ENCODE data around the gene LY6G5B. TPM values are rescaled to one million over a fixed set of nuclear protein-coding genes. Genes with fewer than 3 reads are reported as not detected.

The LY6G5B gene
- total and polyA plus RNA-seq, 7 donors: 1.7 to 8.4 (median 2.9) TPM

DNA sequence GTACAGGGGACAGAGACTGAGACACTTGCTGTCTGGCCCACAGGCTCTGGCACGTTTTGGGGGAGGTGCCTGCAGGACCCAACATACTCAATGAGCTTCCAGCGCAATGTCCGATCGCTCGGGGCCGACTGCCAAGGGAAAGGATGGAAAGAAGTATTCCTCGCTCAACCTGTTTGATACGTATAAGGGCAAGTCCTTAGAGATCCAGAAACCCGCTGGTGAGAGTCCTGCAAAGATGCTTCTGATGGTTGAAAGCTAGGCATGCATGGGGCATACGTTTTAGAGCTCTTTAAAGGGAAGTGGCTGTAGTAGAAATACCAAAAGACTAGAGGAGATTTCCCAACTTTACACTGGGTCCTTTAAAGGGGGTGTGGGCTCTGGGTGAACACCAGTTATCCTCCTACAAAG lies 47.1 kb upstream of the LY6G5B start:
- H3K27ac ChIP-seq: no peak overlapping the region
- no peak for ATAC-seq

DNA sequence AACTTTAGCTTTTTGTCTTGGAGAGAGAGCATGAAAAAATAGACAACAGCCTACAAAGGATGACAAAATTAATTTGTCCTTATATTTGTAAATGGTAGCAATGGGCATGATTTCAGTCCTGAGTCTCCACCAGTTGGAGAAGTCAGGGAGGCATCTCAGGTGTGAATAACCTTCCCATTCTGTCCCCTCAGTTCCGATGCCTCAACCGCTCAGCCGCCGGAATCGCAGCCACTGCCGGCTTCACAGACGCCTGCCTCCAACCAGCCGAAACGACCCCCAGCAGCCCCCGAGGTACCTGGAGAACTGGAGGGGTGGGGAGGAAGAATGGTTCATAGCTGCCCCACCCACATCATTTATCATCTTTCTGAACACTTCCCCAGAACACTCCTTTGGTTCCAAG lies 45.7 kb upstream of the LY6G5B start:
- Histone ChIP-seq H3K27me3 (ENCODE audit: insufficient read depth in 3 of 3, low read length in 2 of 3) (no peaks in the 10 kb centered on the region), H3K4me1 (peaks cover 16% of the 10 kb centered on the region), H3K27ac (no peak overlapping the region), H3K4me3 (no peak overlapping the region), H3K9me3 (no peaks in the 10 kb centered on the region), H3K36me3 (ENCODE audit: insufficient read depth in 1 of 2, low read depth in 1 of 2) (peaks cover 20 to 72% of the 10 kb centered on the region in 2 donors)
- DNase-seq (no peak), ATAC-seq (no peak)
- intact Hi-C loops (cut with DNase I): no loop called here
- TF ChIP-seq, protein P1, sequence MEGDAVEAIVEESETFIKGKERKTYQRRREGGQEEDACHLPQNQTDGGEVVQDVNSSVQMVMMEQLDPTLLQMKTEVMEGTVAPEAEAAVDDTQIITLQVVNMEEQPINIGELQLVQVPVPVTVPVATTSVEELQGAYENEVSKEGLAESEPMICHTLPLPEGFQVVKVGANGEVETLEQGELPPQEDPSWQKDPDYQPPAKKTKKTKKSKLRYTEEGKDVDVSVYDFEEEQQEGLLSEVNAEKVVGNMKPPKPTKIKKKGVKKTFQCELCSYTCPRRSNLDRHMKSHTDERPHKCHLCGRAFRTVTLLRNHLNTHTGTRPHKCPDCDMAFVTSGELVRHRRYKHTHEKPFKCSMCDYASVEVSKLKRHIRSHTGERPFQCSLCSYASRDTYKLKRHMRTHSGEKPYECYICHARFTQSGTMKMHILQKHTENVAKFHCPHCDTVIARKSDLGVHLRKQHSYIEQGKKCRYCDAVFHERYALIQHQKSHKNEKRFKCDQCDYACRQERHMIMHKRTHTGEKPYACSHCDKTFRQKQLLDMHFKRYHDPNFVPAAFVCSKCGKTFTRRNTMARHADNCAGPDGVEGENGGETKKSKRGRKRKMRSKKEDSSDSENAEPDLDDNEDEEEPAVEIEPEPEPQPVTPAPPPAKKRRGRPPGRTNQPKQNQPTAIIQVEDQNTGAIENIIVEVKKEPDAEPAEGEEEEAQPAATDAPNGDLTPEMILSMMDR (IDR thresholded peaks at IDR 0.05): no peak
- WGBS, 3 donors: 90 to 91% (median 90%) methylated on average over 10 of the region's 10 CpGs

More for the DNA sequence above, 47.1 kb upstream of the LY6G5B start:
- H3K9me3 ChIP-seq: no peaks in the 10 kb centered on the region
- no peak for DNase-seq
- no peaks in the 10 kb centered on the region for H3K27me3 ChIP-seq (ENCODE audit: insufficient read depth in 3 of 3, low read length in 2 of 3)
- TF ChIP-seq, protein P1 (IDR thresholded peaks at IDR 0.05): no peak
- peaks cover 16% of the 10 kb centered on the region for H3K4me1 ChIP-seq
- WGBS, 3 donors: 58 to 69% (median 59%) methylated on average over 10 of the region's 10 CpGs
- intact Hi-C loops (cut with DNase I): loop anchor here in 1 of 2 donors (2.0 kb wide), 1 partner anchor 28 kb away; no protein-coding TSS in a partner anchor
- H3K36me3 ChIP-seq (ENCODE audit: insufficient read depth in 1 of 2, low read depth in 1 of 2): peaks cover 18 to 58% of the 10 kb centered on the region in 2 donors
- no peak overlapping the region for H3K4me3 ChIP-seq

DNA sequence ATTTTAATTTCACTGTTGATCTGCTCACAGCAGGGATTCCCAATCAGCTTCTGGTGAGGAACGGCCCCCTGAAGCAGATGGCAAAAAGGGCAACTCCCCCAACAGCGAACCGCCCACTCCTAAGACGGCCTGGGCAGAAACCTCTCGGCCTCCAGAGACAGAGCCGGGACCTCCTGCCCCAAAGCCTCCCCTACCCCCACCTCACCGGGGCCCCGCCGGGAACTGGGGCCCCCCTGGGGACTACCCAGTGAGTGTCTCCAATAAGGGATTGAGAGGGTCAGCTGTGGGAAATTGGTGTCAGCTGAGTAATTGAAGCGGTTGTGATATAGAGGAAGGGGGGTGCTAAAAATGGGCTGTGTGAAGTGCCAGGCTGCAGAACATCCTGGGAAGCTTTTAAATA lies 42.8 kb upstream of the LY6G5B start:
- WGBS, 3 donors: 83 to 89% (median 86%) methylated on average over 10 of the region's 10 CpGs
- no peak overlapping the region for H3K4me3 ChIP-seq
- H3K36me3 ChIP-seq (ENCODE audit: insufficient read depth in 1 of 2, low read depth in 1 of 2): peaks cover 34 to 98% of the 10 kb centered on the region in 2 donors
- peaks cover 10% of the 10 kb centered on the region for H3K4me1 ChIP-seq
- no peaks in the 10 kb centered on the region for H3K9me3 ChIP-seq
- TF ChIP-seq, protein P1 (IDR thresholded peaks at IDR 0.05): no peak
- ATAC-seq: no peak
- H3K27ac ChIP-seq: no peak overlapping the region
- H3K27me3 ChIP-seq (ENCODE audit: insufficient read depth in 3 of 3, low read length in 2 of 3): no peaks in the 10 kb centered on the region
- intact Hi-C loops (cut with DNase I): no loop called here
- no peak for DNase-seq

DNA sequence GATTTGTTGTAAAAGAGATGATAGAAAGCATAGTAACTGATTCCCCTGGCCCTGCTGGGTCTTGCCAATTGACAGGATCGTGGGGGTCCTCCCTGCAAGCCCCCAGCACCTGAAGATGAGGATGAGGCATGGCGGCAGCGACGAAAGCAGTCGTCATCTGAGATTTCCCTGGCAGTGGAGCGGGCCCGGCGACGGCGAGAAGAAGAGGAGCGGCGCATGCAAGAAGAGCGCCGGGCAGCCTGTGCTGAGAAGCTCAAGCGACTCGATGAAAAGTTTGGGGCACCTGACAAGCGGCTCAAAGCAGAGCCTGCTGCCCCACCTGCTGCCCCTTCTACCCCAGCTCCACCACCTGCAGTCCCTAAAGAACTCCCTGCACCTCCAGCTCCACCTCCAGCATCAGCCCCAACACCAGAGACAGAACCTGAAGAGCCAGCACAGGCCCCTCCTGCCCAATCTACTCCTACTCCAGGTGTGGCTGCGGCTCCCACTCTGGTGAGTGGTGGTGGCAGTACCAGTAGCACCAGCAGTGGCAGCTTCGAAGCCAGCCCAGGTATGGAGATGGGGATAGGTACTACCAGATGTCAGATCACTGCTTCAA lies 42.0 kb upstream of the LY6G5B start:
- H3K4me1 ChIP-seq: peaks cover 1% of the 10 kb centered on the region
- 94 to 95% (median 94%) methylated on average over 19 of the region's 19 CpGs for WGBS, 3 donors
- no peak overlapping the region for H3K27ac ChIP-seq
- H3K36me3 ChIP-seq (ENCODE audit: insufficient read depth in 1 of 2, low read depth in 1 of 2): peaks cover 31 to 100% of the 10 kb centered on the region in 2 donors
- ATAC-seq (no peak), DNase-seq (no peak)
- no peaks in the 10 kb centered on the region for H3K27me3 ChIP-seq (ENCODE audit: insufficient read depth in 3 of 3, low read length in 2 of 3)
- no peaks in the 10 kb centered on the region for H3K9me3 ChIP-seq
- no peak overlapping the region for H3K4me3 ChIP-seq
- TF ChIP-seq, protein P1 (IDR thresholded peaks at IDR 0.05): no peak
- intact Hi-C loops (cut with DNase I): no loop called here

DNA sequence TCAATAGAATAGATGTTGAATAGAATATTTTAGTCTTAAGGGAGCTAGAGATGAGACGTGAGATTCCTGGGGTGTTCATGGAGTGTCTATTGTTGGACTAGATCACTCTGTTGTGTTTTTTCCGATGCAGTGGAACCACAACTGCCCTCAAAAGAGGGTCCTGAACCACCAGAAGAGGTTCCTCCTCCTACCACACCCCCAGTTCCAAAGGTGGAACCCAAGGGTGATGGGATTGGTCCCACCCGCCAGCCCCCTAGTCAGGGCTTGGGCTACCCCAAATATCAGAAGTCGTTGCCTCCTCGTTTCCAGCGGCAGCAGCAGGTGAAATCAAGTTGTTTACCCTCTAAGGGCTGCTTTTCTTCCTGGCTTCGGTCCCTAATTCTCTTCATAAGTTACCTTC lies 40.8 kb upstream of the LY6G5B start:
- Histone ChIP-seq H3K36me3 (ENCODE audit: insufficient read depth in 1 of 2, low read depth in 1 of 2) (peaks cover 31 to 100% of the 10 kb centered on the region in 2 donors), H3K27me3 (ENCODE audit: insufficient read depth in 3 of 3, low read length in 2 of 3) (no peaks in the 10 kb centered on the region), H3K9me3 (no peaks in the 10 kb centered on the region), H3K27ac (no peak overlapping the region), H3K4me3 (no peak overlapping the region), H3K4me1 (no peaks in the 10 kb centered on the region)
- WGBS, 3 donors: 77 to 88% (median 82%) methylated on average over 7 of the region's 7 CpGs
- intact Hi-C loops (cut with DNase I): no loop called here
- TF ChIP-seq, protein P1 (IDR thresholded peaks at IDR 0.05): no peak
- no peak for ATAC-seq
- no peak for DNase-seq
